Melanocyte of skin (primary cell): Measurements from ENCODE around the gene MCM10. TPM values are rescaled to one million over a fixed set of nuclear protein-coding genes. Genes with fewer than 3 reads are reported as not detected.

Experiments used
- small RNA-seq, 2 donors: library from RNA; depleted of rRNA; stranded (forward); fragments of <200 nt; gene quantifications; one replicate each; pipeline ENCODE3, GENCODE V24; 2012
- total RNA-seq, 2 donors: library from RNA; depleted of rRNA; stranded (reverse); fragments of >200 nt; gene quantifications; 2 replicates each; pipeline ENCODE4 v1.2.3, GENCODE V29; 2012

Gene MCM10
- 10 to 100 TPM in 1 of 2 donors, 1 to 10 TPM in 1; 4.8 to 21.3 TPM for total RNA-seq

GRCh38 chr10:13160934-13161856 lies at the start of gene MCM10:
MCM10 (plus strand) TSS chr10:13161558; CDS start chr10:13164203, 2,645 bp downstream.

GRCh38 chr10:13234172-13234571 lies 72.8 kb downstream of the MCM10 start, which contains the start of gene UCMA:
UCMA (minus strand) TSS chr10:13234374; CDS start chr10:13234258, 116 bp downstream.

Small RNA genes within 50 kb of the gene (small RNA-seq; reads per million reads assigned to genes)
- gene RNU6-6P: 0 to 0.04 reads per million in 2 donors

Other genes with a start within 250 kb of the MCM10 start
- not detected for gene CCDC3, start 159.8 kb upstream of the MCM10 start, total RNA-seq
- gene OPTN, start 61.4 kb upstream of the MCM10 start, total RNA-seq: 10 to 100 TPM; 60.9 to 90.2 TPM
- not detected for gene UCMA, start 72.8 kb downstream of the MCM10 start, total RNA-seq
- gene PHYH, start 138.5 kb downstream of the MCM10 start, total RNA-seq: 10 to 100 TPM; 13.7 to 19.3 TPM
- gene SEPHS1, start 186.7 kb downstream of the MCM10 start, total RNA-seq: 10 to 100 TPM; 26.0 to 31.0 TPM